Endodermal cell (in vitro differentiated cells): ENCODE results near the gene CNDP2. TPM values are rescaled to one million over a fixed set of nuclear protein-coding genes. Genes with fewer than 3 reads are reported as not detected.

ENCODE experiments used
- DNase-seq: peaks from one replicate; pipeline ENCODE4 v3.0.0-alpha.2; 2017
- H3K27ac ChIP-seq: 2 replicates; pipeline ENCODE4 v1.5.1; 2013; ENCODE audit warnings: mild to moderate bottlenecking, low read depth, low read length, moderate library complexity
- H3K27me3 ChIP-seq: 2 replicates; pipeline ENCODE4 v1.6.1; 2013; ENCODE audit warnings: mild to moderate bottlenecking, low read length, moderate library complexity; ENCODE audit not compliant: insufficient read depth, control insufficient read depth, poor library complexity, severe bottlenecking
- H3K36me3 ChIP-seq: 2 replicates; pipeline ENCODE4 v1.7.0; 2013; ENCODE audit warnings: mild to moderate bottlenecking, low read length, moderate library complexity; ENCODE audit not compliant: control insufficient read depth, insufficient read depth
- H3K4me1 ChIP-seq: one replicate; pipeline ENCODE4 v1.7.0; 2013; ENCODE audit warnings: low read length; ENCODE audit not compliant: control insufficient read depth, insufficient read depth
- H3K4me3 ChIP-seq: 2 replicates; pipeline ENCODE4 v1.5.1; 2013; ENCODE audit warnings: mild to moderate bottlenecking, low read length, moderate library complexity
- H3K9ac ChIP-seq: 2 replicates; pipeline ENCODE4 v1.6.1; 2013; ENCODE audit warnings: mild to moderate bottlenecking, low read length, moderate library complexity; ENCODE audit not compliant: poor library complexity, severe bottlenecking; ENCODE audit errors: extremely low read depth
- H3K9me3 ChIP-seq: 2 replicates; pipeline ENCODE4 v1.6.1; 2013; ENCODE audit warnings: mild to moderate bottlenecking, low read length, moderate library complexity; ENCODE audit not compliant: control insufficient read depth
- H3K27ac Mint-ChIP-seq: 2 replicates; pipeline ENCODE4 v1.8.0; 2020; ENCODE audit warnings: mixed read lengths
- H3K27me3 Mint-ChIP-seq: 2 replicates; pipeline ENCODE4 v1.8.0; 2021; ENCODE audit warnings: mild to moderate bottlenecking, mixed read lengths; ENCODE audit not compliant: insufficient read depth
- H3K36me3 Mint-ChIP-seq: 2 replicates; pipeline ENCODE4 v1.8.0; 2020; ENCODE audit warnings: low read depth, mixed read lengths
- H3K4me1 Mint-ChIP-seq: 2 replicates; pipeline ENCODE4 v1.8.0; 2020; ENCODE audit warnings: mixed read lengths
- H3K4me3 Mint-ChIP-seq: 2 replicates; pipeline ENCODE4 v1.8.0; 2020; ENCODE audit warnings: mild to moderate bottlenecking, moderate library complexity, mixed read lengths
- H3K9me3 Mint-ChIP-seq: 2 replicates; pipeline ENCODE4 v1.8.0; 2020; ENCODE audit warnings: mild to moderate bottlenecking, mixed read lengths
- CTCF ChIP-seq: fragments of 200-600 bp; sonication (generic); conservative IDR thresholded peaks from 2 replicates; pipeline ENCODE4 v1.5.0; 2021; ENCODE audit warnings: antibody characterized with exemption, mild to moderate bottlenecking
- WGBS, 2 experiments: methylation state at CpG; one replicate each; pipeline versions ENCODE4 v1.1.5 to v1.1.7; 2013; ENCODE audit warnings: missing lambda C conversion rate in 2 of 2, mixed read lengths in 1 of 2; ENCODE audit not compliant: insufficient coverage in 1 of 2, insufficient read length in 1 of 2; 5-methylcytosine and 5-hydroxymethylcytosine counted together
- total RNA-seq, 2 donors: library from RNA; stranded (reverse); fragmentation: NEBNext Ultra II Directional in 1 of 2; extraction: Animal tissue kit (Norgen Biotek cat#: 25700) in 1 of 2; gene quantifications; 2 replicates in 1 of 2; 3 replicates in 1 of 2; pipeline ENCODE4 v1.2.1, GENCODE V29; 2021

CNDP2 gene
- total RNA-seq, 2 donors from 2014 or later, result 385 to 416 TPM

GRCh38 chr18:74492259-74492658 is 3.9 kb upstream of the CNDP2 start:
- Mint-ChIP-seq H3K4me1 (peaks cover 11% of the 10 kb centered on the region), H3K27ac (no peak overlapping the region), H3K27me3 (peaks cover 3% of the 10 kb centered on the region), H3K36me3 (peaks cover 4% of the 10 kb centered on the region), H3K9me3 (peaks cover 9% of the 10 kb centered on the region), H3K4me3 (no peak overlapping the region)
- no peak for TF ChIP-seq CTCF
- Histone ChIP-seq H3K9me3 (peaks cover 6% of the 10 kb centered on the region), H3K4me3 (no peak overlapping the region), H3K4me1 (no peaks in the 10 kb centered on the region), H3K27me3 (no peaks in the 10 kb centered on the region), H3K36me3 (peaks cover under 1% of the 10 kb centered on the region), H3K9ac (no peak overlapping the region), H3K27ac (no peak overlapping the region)
- DNase-seq, result no peak
- WGBS, 2 experiments, result 75 to 100% methylated on average over 1 to 3 of the region's 3 CpGs

GRCh38 chr18:74493689-74494088 is 2.5 kb upstream of the CNDP2 start:
- H3K36me3 ChIP-seq, result peaks cover 15% of the 10 kb centered on the region
- Mint-ChIP-seq H3K4me3 (no peak overlapping the region), H3K9me3 (peaks cover 9% of the 10 kb centered on the region), H3K27ac (no peak overlapping the region), H3K4me1 (peaks cover 23% of the 10 kb centered on the region), H3K27me3 (peaks cover 3% of the 10 kb centered on the region), H3K36me3 (peaks cover 15% of the 10 kb centered on the region)
- H3K4me1 ChIP-seq, result peaks cover 2% of the 10 kb centered on the region
- peak; percentile 76 for DNase-seq
- H3K9me3 ChIP-seq, result peaks cover 6% of the 10 kb centered on the region
- H3K27me3 ChIP-seq, result no peaks in the 10 kb centered on the region
- no peak overlapping the region for H3K9ac ChIP-seq
- no peak overlapping the region for H3K27ac ChIP-seq
- H3K4me3 ChIP-seq, result no peak overlapping the region
- TF ChIP-seq CTCF, result peak; percentile 83
- WGBS, 2 experiments, result 59% methylated on average over 1 of the region's 1 CpG; no CpG with 5 or more reads in 1 of the 2 experiments

GRCh38 chr18:74494514-74494913 is 1.6 kb upstream of the CNDP2 start:
- TF ChIP-seq CTCF, result no peak
- no peak for DNase-seq
- H3K4me1 ChIP-seq, result peaks cover 6% of the 10 kb centered on the region
- WGBS, 2 experiments, result no CpG with 5 or more reads among the region's 1 CpG
- H3K27me3 Mint-ChIP-seq, result peaks cover 3% of the 10 kb centered on the region
- no peaks in the 10 kb centered on the region for H3K27me3 ChIP-seq
- H3K27ac ChIP-seq, result no peak overlapping the region
- H3K4me1 Mint-ChIP-seq, result peaks cover 31% of the 10 kb centered on the region
- peaks cover 24% of the 10 kb centered on the region for H3K36me3 ChIP-seq
- H3K9me3 ChIP-seq, result peaks cover 6% of the 10 kb centered on the region
- no peak overlapping the region for H3K27ac Mint-ChIP-seq
- H3K9me3 Mint-ChIP-seq, result peaks cover 9% of the 10 kb centered on the region
- H3K9ac ChIP-seq, result no peak overlapping the region
- peaks cover 20% of the 10 kb centered on the region for H3K36me3 Mint-ChIP-seq
- H3K4me3 Mint-ChIP-seq, result no peak overlapping the region
- no peak overlapping the region for H3K4me3 ChIP-seq
